AG10803 (cell line): Measurements from ENCODE around the gene HNRNPA2B1.
"Not testable (repeated sequence)": the region's sequence is repeated elsewhere in the genome, so short reads cannot be mapped to it uniquely, and the experiment has no call there.

Experiments used
- DNase-seq: peaks from one replicate; pipeline ENCODE4 v3.0.0; 2010; ENCODE audit warnings: low read depth
- H3K4me3 ChIP-seq: 2 replicates; pipeline ENCODE4 v1.5.1; 2011; ENCODE audit warnings: mild to moderate bottlenecking, low read length, control low read depth
- TF ChIP-seq, protein P1 (sequence below): conservative IDR thresholded peaks from 2 replicates; pipeline ENCODE4 v1.5.1; 2011; ENCODE audit warnings: mild to moderate bottlenecking, low read length, control low read depth, inconsistent platforms

HNRNPA2B1 gene

DNA sequence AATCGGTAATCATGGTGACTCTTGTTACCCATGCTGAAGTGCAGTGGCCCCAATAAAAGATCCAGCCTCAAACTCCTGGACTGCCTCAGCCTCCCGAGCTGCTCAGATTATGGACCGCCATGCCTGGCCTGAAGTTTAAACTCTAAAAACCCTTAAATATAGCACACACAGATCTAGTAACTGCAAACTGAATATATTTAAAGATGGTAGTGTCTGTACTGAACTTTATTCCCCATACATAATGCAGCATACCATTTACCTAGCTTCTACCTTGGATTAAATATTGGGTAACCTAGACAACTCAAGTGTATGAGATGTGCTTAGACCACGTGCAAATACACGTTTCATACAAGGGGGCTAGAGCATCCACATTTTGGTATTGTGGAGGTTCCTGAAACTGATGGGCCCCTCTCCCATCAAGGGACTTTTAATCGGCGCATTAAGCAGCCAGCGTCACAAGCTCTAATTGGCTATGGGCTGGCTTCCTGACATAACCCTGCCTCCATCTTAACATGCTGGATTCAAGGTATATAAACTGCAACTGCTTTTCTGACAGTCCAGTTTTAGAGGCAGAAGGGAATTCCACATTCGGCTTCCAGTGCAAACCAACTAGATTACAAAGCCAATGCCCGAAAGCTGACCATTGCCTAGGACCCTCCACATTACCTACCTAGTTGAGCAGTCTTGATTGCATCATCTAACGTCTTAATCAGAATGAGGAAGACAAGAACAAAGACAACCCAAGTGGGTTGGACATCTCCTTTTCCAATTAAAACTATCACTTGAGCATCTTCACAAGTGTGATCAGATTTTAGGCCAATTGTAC is 13.0 kb downstream of the HNRNPA2B1 start:
- no peak for DNase-seq
- TF ChIP-seq, protein P1, sequence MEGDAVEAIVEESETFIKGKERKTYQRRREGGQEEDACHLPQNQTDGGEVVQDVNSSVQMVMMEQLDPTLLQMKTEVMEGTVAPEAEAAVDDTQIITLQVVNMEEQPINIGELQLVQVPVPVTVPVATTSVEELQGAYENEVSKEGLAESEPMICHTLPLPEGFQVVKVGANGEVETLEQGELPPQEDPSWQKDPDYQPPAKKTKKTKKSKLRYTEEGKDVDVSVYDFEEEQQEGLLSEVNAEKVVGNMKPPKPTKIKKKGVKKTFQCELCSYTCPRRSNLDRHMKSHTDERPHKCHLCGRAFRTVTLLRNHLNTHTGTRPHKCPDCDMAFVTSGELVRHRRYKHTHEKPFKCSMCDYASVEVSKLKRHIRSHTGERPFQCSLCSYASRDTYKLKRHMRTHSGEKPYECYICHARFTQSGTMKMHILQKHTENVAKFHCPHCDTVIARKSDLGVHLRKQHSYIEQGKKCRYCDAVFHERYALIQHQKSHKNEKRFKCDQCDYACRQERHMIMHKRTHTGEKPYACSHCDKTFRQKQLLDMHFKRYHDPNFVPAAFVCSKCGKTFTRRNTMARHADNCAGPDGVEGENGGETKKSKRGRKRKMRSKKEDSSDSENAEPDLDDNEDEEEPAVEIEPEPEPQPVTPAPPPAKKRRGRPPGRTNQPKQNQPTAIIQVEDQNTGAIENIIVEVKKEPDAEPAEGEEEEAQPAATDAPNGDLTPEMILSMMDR: no peak
- H3K4me3 ChIP-seq: no peak overlapping the region

DNA sequence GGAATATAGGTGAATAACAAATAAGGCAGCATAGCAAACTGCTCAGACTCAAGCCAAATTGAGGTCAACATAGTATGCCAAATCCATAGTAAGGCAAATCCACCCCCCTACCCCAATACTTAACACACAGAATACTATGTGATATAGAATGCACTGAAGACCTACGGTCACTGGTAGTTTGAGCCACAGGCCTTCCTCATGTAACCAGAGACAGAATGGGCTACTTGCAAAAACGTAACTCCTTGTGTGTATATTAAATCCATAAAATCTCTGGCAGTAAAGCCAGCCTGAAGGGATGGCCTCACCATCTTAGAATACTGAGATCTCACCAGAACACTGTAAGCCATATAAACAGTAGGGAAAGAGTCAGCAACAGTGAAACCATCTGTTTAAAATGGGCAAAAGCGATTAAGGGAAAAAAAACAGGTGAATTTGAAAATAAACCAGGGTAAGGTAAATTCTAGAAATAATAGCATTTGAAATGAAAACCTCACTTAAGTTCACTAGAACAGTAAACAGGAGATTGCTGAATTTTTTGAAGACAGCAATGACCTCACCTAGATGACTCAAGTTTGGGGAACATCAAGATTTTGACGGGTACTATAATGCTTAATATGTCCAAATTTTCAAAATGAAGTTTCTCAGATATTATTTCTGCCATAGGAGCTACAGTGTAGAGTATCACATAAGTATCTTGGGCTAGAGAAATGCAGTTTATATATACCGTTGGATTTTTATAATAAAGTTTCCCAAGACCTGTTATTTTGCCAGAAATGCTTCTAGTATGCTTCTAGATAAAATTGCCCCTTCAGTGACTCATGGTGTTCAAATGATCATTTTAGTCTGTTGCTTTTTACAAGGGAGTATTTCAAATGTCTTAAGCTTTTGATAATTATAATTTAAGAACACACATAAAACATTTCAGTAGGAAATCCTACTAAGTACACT is 13.9 kb downstream of the HNRNPA2B1 start:
- H3K4me3 ChIP-seq: no peak overlapping the region

DNA sequence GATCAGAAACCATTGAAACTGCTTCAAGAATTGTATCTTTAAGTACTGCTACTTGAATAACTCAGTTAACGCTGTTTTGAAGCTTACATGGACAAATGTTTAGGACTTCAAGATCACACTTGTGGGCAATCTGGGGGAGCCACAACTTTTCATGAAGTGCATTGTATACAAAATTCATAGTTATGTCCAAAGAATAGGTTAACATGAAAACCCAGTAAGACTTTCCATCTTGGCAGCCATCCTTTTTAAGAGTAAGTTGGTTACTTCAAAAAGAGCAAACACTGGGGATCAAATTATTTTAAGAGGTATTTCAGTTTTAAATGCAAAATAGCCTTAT is 14.7 kb downstream of the HNRNPA2B1 start:
- no peak overlapping the region for H3K4me3 ChIP-seq
- DNase-seq: no peak
- TF ChIP-seq, protein P1: no peak

More for the DNA sequence above, 13.9 kb downstream of the HNRNPA2B1 start:
- TF ChIP-seq, protein P1: no peak
- no peak for DNase-seq

DNA sequence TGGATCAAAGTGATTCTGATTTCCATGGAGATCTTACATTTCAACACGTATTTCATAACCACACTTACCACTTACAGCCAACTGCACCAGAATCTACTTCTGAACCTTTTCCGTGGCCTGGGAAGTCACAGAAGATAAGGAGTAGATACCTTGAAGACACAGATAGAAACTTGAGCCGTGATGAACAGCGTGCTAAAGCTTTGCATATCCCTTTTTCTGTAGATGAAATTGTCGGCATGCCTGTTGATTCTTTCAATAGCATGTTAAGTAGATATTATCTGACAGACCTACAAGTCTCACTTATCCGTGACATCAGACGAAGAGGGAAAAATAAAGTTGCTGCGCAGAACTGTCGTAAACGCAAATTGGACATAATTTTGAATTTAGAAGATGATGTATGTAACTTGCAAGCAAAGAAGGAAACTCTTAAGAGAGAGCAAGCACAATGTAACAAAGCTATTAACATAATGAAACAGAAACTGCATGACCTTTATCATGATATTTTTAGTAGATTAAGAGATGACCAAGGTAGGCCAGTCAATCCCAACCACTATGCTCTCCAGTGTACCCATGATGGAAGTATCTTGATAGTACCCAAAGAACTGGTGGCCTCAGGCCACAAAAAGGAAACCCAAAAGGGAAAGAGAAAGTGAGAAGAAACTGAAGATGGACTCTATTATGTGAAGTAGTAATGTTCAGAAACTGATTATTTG is 15.3 kb downstream of the HNRNPA2B1 start:
- no peak for DNase-seq
- H3K4me3 ChIP-seq: no peak overlapping the region
- TF ChIP-seq, protein P1: no peak

DNA sequence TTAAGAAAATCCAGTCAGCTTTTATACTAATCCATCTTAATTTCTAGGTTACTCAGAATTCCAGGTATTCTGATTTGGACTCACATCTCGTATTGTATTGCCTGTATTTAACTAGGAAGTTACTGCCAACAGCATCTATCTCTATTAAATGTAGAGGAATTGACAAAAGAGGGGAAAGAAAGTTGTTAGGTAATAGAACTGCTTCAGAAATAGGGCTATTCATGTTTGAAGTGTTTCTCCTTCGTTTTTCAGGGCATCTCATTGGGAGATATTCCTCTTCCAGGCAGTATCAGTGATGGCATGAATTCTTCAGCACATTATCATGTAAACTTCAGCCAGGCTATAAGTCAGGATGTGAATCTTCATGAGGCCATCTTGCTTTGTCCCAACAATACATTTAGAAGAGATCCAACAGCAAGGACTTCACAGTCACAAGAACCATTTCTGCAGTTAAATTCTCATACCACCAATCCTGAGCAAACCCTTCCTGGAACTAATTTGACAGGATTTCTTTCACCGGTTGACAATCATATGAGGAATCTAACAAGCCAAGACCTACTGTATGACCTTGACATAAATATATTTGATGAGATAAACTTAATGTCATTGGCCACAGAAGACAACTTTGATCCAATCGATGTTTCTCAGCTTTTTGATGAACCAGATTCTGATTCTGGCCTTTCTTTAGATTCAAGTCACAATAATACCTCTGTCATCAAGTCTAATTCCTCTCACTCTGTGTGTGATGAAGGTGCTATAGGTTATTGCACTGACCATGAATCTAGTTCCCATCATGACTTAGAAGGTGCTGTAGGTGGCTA is 16.1 kb downstream of the HNRNPA2B1 start:
- not testable (repeated sequence) for DNase-seq, H3K4me3 ChIP-seq

DNA sequence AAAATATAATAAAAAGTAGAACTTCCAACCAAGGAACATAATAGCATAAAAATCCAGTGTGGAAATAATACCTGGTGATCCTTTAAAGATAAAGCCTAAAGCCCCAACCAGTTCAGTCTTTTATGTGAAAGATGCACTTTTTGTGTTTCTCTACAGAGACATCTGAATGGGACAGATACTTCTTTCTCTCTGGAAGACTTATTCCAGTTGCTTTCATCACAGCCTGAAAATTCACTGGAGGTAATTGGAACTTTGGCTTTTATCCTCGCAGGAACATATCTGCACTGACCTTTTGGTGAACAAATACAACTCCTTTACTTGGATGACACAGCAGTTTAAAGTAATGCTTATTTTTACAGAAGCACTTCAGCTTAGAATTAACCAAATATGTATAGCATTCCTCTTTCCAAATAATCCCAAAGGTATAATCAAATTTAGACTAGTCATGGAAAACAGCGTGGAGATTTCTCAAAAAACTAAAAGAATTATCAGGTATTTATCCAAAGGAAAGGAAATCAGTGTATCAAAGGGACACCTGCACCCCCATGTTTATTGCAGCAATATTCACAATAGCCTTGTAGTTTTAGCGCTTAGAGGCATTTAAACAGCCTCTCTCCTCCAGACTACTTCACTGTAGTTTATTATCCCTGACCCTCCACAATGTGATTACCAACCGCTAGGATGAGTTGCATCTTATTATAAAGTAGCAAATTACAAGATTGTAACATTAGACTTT is 16.8 kb downstream of the HNRNPA2B1 start:
- TF ChIP-seq, protein P1: no peak
- DNase-seq: no peak
- H3K4me3 ChIP-seq: no peak overlapping the region
